GM12891 (cell line): ENCODE results near the gene TRAPPC8.
"Not testable (repeated sequence)": the region's sequence is repeated elsewhere in the genome, so short reads cannot be mapped to it uniquely, and the experiment has no call there.

ENCODE experiments used
- POLR2A ChIP-seq: IDR thresholded peaks from 2 replicates; pipeline ENCODE4 v1.6.1; 2011; ENCODE audit warnings: low read depth, low read length, control low read depth
- POLR2AphosphoS5 ChIP-seq: IDR thresholded peaks from 2 replicates; pipeline ENCODE4 v1.6.1; 2011; ENCODE audit warnings: low read depth, low read length, control low read depth
- POU2F2 ChIP-seq: IDR thresholded peaks from 2 replicates; pipeline ENCODE4 v1.6.1; 2011; ENCODE audit warnings: low read depth, mild to moderate bottlenecking, control low read depth, low read length, moderate library complexity

- not testable (repeated sequence) for TF ChIP-seq POLR2A, POLR2AphosphoS5, POU2F2
These were observed 132.4 kb downstream of the TRAPPC8 start for GRCh38 chr18:31810336-31811130.
